ENCODE results near the gene MT1A. TPM values are rescaled to one million over a fixed set of nuclear protein-coding genes. Genes with fewer than 3 reads are reported as not detected.

The MT1A gene
- total RNA-seq, 1 experiment from 2014 or later = not detected

DNA sequence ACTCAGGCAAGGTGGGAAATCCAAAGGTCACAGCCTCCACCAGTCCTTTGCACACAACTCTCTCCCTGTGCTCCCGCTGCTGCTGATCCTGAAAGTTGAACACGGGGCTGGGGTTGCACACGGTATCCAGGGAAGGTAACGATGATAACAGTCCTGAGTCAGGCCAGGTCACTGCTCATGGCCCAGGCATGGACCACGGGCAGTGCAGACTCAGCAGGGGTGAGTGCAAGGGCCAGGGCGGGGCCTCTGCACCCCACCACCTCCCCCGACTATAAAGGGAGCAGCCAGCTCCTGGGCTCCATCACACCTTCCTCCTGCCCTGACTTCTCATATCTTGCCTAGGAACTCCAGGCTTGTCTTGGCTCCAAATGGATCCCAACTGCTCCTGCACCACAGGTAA lies 13.1 kb downstream of the MT1A start, which contains the start of gene MT1B:
Gene MT1B (plus strand): TSS at position 301 of the 400 bp plus-strand sequence. CDS start 68 bp downstream, at position 369.
- no peak for DNase-seq (ENCODE audit: low spot score)
- no peak within 1 kb of the TSS for H3K27ac ChIP-seq (ENCODE audit: low read depth, low read length, poor library complexity, severe bottlenecking)
- H3K27me3 ChIP-seq (replicated peaks; ENCODE audit: insufficient read depth, low read depth, low read length, poor library complexity) = peaks cover 3% of the 10 kb centered on the region
- no TSS peak for BruUV-seq (replicated peaks)
- no peak for TF ChIP-seq EZH2 (IDR thresholded peaks at IDR 0.05; ENCODE audit: borderline replicate concordance, low read depth, low read length, poor library complexity, severe bottlenecking)
- TF ChIP-seq, protein P1, sequence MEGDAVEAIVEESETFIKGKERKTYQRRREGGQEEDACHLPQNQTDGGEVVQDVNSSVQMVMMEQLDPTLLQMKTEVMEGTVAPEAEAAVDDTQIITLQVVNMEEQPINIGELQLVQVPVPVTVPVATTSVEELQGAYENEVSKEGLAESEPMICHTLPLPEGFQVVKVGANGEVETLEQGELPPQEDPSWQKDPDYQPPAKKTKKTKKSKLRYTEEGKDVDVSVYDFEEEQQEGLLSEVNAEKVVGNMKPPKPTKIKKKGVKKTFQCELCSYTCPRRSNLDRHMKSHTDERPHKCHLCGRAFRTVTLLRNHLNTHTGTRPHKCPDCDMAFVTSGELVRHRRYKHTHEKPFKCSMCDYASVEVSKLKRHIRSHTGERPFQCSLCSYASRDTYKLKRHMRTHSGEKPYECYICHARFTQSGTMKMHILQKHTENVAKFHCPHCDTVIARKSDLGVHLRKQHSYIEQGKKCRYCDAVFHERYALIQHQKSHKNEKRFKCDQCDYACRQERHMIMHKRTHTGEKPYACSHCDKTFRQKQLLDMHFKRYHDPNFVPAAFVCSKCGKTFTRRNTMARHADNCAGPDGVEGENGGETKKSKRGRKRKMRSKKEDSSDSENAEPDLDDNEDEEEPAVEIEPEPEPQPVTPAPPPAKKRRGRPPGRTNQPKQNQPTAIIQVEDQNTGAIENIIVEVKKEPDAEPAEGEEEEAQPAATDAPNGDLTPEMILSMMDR (conservative IDR thresholded peaks at IDR 0.05; ENCODE audit: low read depth, low read length) = no peak
- no peaks in the 10 kb centered on the region for H3K4me1 ChIP-seq (ENCODE audit: insufficient read depth, low read length, poor library complexity, severe bottlenecking)
- no peak within 1 kb of the TSS for H3K4me3 ChIP-seq (ENCODE audit: low read depth, low read length, poor library complexity, severe bottlenecking)
- no peaks in the 10 kb centered on the region for H3K9me3 ChIP-seq (ENCODE audit: low read depth, low read length, poor library complexity, severe bottlenecking)
- intact Hi-C loops (cut with micrococcal nuclease; ENCODE audit: unreplicated experiment) = no loop called here
- CTCF ChIA-PET = no interaction called here
- no peaks in the 10 kb centered on the region for H3K36me3 ChIP-seq (ENCODE audit: insufficient read depth, low read length, poor library complexity, severe bottlenecking)
- POLR2A ChIA-PET (ENCODE audit: low non-redundant PET) = no interaction called here

DNA sequence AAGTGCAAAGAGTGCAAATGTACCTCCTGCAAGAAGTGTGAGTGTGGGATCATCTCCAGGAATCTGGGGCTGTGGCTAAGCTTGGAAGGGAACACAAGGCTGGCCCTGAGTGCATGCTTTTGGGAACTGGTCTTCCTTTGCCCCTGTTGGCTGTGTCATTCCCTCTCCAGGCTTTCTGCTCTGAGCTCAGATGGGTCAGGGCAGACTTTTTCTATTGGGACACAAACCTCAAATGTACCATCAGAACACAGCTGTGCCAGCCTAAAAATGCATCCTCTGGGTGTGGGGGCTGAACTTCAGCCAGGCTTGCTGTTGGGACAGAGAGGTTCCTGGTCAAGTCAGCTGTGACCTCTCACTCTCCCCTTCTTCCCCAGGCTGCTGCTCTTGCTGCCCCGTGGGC lies 14.1 kb downstream of the MT1A start:
- no TSS peak for BruUV-seq (replicated peaks)
- H3K27ac ChIP-seq (ENCODE audit: low read depth, low read length, poor library complexity, severe bottlenecking) = no peak overlapping the region
- ChIA-PET POLR2A (ENCODE audit: low non-redundant PET) (no interaction called here), CTCF (interaction anchor here (0.7 kb wide), 1 partner anchor 37 kb away, joined by 8 read pairs; no protein-coding TSS in a partner anchor)
- H3K27me3 ChIP-seq (replicated peaks; ENCODE audit: insufficient read depth, low read depth, low read length, poor library complexity) = peaks cover 3% of the 10 kb centered on the region
- intact Hi-C loops (cut with micrococcal nuclease; ENCODE audit: unreplicated experiment) = no loop called here
- no peak overlapping the region for H3K4me3 ChIP-seq (ENCODE audit: low read depth, low read length, poor library complexity, severe bottlenecking)
- no peak for TF ChIP-seq EZH2 (IDR thresholded peaks at IDR 0.05; ENCODE audit: borderline replicate concordance, low read depth, low read length, poor library complexity, severe bottlenecking)
- TF ChIP-seq, protein P1 (conservative IDR thresholded peaks at IDR 0.05; ENCODE audit: low read depth, low read length) = no peak
- no peaks in the 10 kb centered on the region for H3K36me3 ChIP-seq (ENCODE audit: insufficient read depth, low read length, poor library complexity, severe bottlenecking)
- no peaks in the 10 kb centered on the region for H3K4me1 ChIP-seq (ENCODE audit: insufficient read depth, low read length, poor library complexity, severe bottlenecking)
- DNase-seq (ENCODE audit: low spot score) = no peak
- no peaks in the 10 kb centered on the region for H3K9me3 ChIP-seq (ENCODE audit: low read depth, low read length, poor library complexity, severe bottlenecking)

DNA sequence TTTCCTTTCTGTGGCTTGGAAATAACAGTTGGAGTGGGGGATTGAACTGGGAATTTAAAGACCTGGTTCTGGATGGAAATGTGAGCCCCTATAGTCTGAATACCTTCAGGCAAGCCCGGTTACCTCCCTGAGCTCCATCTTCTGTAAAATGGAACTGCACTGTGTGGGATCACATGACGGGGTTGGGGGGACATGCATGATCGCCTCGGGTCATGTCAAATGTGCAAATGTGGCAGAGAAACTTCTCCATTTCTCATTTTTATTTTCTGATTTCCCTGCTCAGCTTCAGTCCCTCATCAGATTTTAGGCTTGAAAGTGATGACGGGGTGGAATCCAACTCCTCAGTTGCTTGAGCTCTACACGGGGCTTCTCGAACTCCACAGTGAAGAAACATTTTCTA lies 14.8 kb downstream of the MT1A start:
- ChIA-PET POLR2A (ENCODE audit: low non-redundant PET) (no interaction called here), CTCF (interaction anchor here (0.7 kb wide), 1 partner anchor 36 kb away, joined by 8 read pairs; no protein-coding TSS in a partner anchor)
- TF ChIP-seq, protein P1 (conservative IDR thresholded peaks at IDR 0.05; ENCODE audit: low read depth, low read length) = no peak
- TF ChIP-seq EZH2 (IDR thresholded peaks at IDR 0.05; ENCODE audit: borderline replicate concordance, low read depth, low read length, poor library complexity, severe bottlenecking) = no peak
- Histone ChIP-seq H3K36me3 (ENCODE audit: insufficient read depth, low read length, poor library complexity, severe bottlenecking) (no peaks in the 10 kb centered on the region), H3K4me1 (ENCODE audit: insufficient read depth, low read length, poor library complexity, severe bottlenecking) (no peaks in the 10 kb centered on the region), H3K27me3 (replicated peaks; ENCODE audit: insufficient read depth, low read depth, low read length, poor library complexity) (peaks cover 2% of the 10 kb centered on the region), H3K4me3 (ENCODE audit: low read depth, low read length, poor library complexity, severe bottlenecking) (no peak overlapping the region), H3K9me3 (ENCODE audit: low read depth, low read length, poor library complexity, severe bottlenecking) (no peaks in the 10 kb centered on the region), H3K27ac (ENCODE audit: low read depth, low read length, poor library complexity, severe bottlenecking) (no peak overlapping the region)
- intact Hi-C loops (cut with micrococcal nuclease; ENCODE audit: unreplicated experiment) = no loop called here
- no TSS peak for BruUV-seq (replicated peaks)
- no peak for DNase-seq (ENCODE audit: low spot score)
